ENCODE data around the gene ACOX1.

DNA sequence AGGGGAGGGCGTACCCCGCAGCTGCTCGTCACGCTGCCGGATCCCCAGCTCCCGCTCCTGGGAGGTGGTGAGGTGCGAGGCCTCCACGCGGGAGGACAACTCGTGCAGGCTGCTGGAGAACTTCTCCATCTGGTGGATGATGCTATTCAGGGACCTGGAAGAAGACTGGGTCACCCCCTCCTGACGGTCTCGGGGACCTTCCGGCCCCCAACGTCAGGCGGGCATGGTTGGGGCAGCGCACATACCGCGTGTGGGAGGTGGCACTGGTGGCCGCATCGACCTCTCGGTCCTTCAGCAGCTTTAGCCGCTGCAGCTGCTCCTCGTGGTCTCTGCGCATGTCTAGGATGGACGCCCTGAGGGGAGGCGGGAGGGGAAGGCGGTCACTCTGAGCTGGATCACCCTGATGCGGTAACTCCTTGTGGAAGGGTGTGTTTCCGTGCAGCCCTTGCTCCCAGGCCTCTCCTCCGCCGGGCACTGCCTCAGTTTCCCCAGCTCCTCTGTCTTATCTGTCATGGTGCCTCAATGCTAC lies 61.0 kb downstream of the ACOX1 start:
- TF ChIP-seq EZH2 (IDR thresholded peaks at IDR 0.05; ENCODE audit: low read length) = no peak
- TF ChIP-seq, protein P1, sequence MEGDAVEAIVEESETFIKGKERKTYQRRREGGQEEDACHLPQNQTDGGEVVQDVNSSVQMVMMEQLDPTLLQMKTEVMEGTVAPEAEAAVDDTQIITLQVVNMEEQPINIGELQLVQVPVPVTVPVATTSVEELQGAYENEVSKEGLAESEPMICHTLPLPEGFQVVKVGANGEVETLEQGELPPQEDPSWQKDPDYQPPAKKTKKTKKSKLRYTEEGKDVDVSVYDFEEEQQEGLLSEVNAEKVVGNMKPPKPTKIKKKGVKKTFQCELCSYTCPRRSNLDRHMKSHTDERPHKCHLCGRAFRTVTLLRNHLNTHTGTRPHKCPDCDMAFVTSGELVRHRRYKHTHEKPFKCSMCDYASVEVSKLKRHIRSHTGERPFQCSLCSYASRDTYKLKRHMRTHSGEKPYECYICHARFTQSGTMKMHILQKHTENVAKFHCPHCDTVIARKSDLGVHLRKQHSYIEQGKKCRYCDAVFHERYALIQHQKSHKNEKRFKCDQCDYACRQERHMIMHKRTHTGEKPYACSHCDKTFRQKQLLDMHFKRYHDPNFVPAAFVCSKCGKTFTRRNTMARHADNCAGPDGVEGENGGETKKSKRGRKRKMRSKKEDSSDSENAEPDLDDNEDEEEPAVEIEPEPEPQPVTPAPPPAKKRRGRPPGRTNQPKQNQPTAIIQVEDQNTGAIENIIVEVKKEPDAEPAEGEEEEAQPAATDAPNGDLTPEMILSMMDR (optimal IDR thresholded peaks at IDR 0.05 in 1 of 3, IDR thresholded peaks at IDR 0.05 in 1 of 3, conservative IDR thresholded peaks at IDR 0.05 in 1 of 3; ENCODE audit: extremely low read depth in 1 of 3, insufficient read depth in 2 of 3, low read length in 3 of 3) = no peak
